GM21381 (cell line): ENCODE data around the gene FUOM.

Source experiments
- ATAC-seq: cut with Tn5 transposase; IDR thresholded peaks from one replicate; pipeline ENCODE4 v1.9.1; 2021; ENCODE audit warnings: mild to moderate bottlenecking, moderate library complexity; ENCODE audit not compliant: unreplicated experiment

FUOM gene

DNA sequence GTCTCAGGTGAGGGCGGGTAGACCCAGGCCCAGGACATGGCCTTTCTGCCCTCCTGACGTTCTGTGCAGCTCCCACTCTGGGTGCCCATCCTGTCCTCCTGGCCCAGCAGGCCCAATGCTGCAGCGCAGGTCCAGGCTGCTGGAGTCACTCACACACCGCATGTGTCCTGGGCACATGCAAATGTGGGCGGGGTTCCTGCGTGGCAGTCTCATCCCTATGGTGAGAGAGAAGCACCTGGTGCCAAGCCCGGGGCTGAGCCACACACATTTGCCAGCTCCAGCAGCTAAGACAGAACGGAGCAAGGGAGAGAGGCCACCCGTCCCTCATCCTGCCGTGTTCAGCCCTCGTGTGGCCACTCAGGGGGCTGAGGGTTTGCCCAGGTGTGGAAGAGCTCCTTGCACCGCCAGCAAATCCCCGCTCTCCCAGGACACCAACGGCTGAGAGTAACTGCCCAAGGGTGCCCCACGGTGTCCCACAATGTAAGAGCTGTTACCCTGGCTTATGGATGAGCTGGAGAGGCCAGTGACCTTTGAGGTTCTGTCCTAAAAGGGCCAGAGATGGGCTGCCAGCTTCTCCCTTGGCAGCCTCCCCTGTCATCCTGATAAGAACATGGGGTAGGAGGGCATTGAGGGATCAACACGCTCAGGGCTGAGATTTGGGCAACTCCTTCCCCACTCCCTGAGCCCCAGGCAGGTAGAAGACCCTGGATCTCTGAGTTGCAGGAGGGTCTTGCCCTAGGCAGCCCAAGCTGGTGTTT is 4.4 kb downstream of the FUOM start:
- ATAC-seq: no peak

DNA sequence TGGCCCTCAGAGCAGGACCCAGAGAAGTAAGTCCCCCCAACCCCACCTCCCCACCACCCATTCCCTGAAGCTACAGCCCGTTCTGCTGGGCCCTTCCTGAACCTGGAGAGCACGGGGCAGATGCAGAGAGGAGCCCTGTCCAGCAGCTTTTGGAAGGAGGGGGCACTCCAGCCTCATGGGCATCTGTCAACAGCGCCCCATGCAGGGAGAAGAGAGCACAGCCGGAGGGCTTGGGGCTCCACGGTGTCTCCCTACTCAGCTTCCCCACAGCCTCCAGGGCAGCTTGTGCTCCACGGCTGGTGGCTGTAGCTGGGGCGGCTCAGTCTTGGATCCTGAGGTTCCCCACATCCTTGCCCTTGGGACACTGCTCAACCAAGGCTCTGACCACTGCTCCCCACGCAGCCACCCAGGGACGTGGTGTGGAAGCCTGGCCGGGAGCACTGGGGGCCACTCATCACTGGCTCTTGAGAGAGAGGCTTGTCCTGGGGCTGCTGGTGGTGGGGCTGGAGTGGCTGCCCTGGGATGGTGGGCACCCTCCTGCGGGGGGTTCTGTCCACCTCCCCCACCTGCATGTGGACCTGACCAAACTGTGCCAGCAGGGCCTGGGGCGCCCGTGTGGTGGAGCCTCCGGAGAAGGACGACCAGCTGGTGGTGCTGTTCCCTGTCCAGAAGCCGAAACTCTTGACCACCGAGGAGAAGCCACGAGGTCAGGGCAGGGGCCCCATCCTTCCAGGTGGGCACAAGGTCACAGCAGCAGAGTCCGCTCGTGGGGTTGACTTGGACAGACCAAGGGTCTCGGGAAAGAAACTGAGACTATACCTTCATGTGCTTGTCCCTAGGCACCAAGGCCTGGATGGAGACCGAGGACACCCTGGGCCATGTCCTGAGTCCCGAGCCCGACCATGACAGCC is 6.2 kb downstream of the FUOM start:
- no peak for ATAC-seq

DNA sequence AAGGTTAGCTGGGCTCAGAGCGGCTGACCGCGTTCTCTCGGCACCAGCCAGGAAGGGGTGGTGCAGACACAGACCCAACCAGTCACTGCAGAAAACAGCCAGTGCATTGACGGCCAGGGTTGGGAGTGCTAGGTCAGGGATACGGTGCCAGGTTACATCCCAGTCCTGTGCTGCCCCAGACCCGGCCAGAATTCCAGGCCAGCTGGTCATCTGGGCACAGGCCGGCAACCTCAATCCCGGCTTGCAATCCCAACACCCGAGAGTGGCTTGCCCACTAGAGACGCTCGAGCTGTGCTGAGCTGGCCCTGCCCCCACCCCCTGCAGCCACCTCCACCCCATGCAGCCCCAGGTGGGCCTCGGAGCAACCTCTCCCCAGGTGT is 6.9 kb downstream of the FUOM start:
- no peak for ATAC-seq

DNA sequence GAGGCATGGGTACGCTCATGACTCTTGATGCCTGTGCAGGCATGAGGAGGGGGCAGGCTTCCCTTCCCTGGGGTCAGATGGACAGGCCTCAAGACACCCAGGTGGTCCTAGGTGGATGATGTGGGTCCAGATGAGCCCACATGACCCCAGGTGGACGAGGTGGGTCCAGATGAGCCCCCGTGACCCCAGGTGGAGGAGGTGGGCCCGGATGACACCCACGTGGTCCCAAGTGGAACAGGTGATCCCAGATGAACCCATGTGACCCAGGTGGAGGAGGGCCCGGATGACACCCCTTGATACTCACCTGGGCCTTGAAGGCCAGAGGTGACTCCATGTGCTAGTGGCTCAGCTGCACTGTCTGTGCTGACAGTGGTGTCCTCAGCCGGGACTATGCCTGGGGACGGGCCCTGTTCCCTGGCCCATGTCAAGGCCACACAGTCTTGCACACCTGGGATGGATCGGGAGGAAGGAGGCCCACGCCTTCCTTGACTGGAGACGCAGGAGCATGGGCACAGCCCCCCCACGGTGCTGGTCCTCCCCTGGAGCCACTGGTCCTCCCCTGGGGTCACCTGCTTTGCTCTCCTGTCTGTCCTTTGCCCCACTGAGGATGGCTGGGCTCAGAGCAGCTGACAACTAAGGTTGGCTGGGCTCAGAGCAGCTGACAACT is 7.4 kb downstream of the FUOM start:
- ATAC-seq: no peak

DNA sequence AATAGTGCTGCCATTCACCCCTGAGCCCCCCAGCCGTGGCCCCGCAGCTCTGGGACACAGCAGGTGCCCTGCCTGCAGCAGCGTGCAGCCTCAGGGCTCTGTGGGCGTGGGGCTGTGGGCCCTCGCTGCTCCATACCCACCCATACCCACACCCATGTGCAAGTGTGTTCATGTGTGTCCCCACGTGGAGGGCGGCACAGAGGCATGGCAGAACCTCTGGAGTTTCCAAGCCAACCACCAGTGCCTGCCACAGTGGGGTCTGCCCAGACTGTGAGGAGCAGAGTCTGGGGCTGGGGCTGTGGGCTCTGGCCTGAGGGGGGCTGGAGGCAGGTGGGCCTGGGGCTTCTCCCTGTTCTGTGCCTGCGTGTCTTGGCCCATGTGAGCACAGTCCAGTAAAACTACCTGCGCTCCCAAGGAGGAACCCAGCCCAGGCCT is 8.2 kb downstream of the FUOM start:
- no peak for ATAC-seq

DNA sequence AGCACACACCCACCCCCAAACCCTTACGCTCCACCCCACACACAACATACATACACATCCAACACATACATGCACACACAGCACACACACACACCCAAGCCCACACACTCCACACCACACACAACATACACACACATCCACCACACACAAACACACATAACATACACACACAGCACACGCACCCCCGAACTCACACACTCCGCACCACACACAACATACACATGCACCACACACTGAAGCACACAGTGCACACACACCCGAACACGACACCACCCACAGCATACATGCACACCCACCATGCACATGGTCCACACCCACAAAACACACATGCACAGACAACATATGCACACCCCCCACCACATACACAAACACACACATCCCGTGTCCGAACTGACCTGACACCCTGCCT is 8.7 kb downstream of the FUOM start:
- no peak for ATAC-seq

DNA sequence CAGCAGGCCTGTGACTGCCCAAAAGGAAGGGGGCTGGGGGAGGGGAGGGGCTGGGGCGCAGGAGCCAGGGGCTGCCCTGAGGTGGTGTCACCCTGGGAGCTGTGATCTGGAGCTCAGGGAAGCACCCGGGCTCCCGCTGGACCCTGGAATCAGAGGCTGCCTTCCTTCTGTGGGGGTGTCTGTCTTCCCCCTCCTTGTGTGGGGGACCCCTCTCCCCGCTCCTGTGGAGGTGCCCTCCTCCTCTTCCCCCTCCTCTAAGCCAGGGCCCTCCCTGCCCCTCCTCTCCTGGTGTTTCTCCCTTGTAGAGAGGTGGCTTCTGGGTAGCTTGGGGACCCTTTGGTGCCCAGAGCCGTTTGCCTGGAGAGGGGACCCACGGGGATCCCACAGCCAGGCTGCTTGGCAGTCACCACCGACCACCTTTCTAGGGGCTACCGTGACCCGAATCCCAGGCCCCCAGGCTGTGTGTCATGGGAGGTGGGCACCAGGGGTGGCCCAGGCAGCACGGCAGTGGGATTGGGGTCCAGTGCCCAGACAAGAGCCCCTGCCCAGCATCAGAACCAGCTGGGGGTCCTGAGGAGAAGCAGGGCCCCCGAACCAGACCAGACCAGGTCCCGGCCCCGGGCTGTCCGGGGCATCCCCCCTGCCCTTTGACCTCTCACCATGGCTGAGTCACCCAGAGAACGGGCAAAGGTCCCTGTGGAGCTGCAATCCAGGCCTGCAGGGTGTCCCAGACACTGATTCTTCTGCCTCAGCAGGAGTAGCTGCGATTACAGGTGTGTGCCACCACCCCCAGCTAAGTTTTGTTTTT is 9.9 kb downstream of the FUOM start:
- ATAC-seq: no peak

DNA sequence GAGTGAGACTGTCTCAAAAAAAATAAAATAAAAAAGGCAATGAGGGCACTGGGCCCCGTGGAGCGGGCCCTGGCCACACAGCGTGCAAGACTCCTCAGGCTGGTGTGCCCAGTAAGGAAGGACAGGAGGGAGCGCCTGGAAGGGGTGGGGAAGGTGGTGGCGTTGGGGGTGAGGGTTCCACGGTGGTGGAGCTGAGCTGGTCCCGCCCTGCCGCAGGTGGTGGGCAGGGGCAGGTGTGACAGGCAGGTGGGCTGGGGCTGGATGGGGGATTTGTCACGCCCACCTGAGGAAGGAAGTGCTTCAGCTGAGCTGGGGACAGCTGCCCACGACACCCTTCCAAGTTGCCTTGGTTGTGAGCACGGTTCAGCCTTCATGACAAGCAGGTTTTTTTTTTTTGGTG is 11.4 kb downstream of the FUOM start:
- ATAC-seq: no peak

DNA sequence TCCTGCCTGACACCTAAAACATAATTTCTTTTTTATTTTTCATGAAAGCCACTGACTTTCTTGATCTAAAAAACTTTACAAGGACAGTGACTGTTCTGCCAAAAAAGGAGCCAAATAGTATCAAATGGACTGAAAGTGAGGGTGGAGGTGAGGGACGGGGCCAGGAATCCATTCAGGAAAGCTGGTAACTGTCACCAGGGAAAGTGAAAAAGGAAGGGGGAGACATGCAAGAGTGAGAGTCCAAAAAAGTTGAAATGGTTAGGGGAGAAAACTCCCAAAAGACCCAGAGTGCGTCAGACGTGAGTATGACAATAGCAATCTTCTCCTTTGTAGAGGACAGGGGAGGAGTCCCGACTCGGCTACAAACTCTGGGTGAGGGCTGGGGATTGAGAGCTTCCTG is 13.6 kb downstream of the FUOM start:
- ATAC-seq: no peak

DNA sequence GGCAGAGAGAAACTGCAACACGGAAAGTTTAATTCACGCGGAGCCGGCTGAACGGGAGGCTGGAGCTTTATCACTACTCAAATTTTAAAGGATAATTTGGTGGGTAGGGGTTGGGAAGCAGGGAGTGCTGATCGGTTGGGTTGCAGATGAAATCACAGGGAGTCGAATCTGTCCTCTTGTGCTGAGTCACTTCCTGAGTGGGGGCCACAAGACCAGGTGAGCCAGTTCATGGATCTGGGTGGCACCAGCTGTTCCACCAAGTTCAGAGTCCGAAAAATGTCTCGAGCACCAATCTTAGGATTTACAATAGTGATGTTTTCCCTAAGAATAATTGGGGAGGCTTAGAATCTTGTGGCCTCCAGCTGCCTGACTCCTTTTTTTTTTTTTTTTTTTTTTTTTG is 14.3 kb downstream of the FUOM start:
- ATAC-seq: no peak

DNA sequence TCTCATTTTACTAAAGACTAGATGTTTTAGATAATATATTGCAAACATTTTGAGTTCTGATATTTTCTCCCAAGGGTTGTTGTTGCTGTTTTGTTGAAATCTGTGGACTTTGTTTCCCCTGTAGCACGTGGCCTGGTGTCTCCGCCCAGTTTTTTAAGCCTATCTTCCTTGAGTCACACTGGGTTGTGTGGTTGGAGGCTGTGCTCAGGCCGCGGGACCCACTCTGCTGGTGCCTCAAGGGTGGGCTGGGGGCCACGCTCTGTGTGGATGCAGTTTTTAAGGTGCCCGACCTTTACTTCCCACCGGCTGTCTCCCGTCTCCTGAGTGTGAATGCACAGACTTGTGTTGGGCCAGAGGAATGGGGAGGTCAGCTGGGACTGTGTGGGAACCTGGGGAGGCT is 14.9 kb downstream of the FUOM start:
- ATAC-seq: no peak

DNA sequence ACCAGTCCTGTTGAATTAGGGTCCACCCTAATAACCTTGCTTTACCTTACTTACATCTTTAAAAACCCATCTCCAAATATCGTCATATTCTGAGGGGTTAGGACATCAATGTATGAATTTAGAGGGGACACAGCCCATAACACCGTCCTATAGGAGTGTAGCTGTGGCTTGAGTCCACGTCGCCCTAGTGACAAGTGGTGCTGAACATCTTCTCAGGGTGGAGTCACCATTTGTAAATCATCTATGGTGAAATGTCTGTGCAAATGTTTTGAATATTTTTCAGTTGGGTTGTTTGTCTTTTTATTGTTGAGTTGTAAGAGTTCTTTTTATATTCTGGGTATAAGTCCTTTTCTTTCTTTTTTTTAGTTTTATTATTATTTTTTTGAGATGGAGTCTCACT is 15.8 kb downstream of the FUOM start:
- ATAC-seq: no peak

DNA sequence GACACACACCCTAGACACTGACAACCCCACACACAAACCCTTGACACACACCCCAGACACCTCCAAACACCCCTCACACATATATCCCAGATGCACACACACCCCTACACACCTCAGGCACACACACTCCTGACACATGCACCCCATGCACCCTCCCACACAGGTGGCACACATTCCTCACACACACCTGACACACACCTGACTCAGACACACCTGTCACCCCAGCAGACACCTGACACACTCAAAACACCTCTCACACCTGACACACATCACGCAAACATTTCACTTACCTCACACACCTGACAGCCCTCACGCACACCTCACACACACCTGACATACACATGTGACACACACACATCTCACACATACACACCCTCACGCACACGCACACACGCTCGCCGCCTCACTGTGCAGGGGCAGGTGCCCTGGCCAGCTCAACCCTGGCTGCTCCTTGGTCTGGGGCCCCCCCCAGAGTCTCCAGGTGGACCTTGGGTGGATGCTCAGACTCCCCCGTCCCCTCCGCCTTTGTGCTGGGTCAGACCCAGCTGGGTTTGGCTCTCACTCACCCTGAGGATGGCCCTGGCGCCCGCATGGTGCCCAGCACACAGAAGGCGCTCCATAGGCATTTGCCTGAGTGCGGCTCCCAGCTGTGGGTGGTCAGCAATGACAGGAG is 18.0 kb downstream of the FUOM start:
- ATAC-seq: no peak

DNA sequence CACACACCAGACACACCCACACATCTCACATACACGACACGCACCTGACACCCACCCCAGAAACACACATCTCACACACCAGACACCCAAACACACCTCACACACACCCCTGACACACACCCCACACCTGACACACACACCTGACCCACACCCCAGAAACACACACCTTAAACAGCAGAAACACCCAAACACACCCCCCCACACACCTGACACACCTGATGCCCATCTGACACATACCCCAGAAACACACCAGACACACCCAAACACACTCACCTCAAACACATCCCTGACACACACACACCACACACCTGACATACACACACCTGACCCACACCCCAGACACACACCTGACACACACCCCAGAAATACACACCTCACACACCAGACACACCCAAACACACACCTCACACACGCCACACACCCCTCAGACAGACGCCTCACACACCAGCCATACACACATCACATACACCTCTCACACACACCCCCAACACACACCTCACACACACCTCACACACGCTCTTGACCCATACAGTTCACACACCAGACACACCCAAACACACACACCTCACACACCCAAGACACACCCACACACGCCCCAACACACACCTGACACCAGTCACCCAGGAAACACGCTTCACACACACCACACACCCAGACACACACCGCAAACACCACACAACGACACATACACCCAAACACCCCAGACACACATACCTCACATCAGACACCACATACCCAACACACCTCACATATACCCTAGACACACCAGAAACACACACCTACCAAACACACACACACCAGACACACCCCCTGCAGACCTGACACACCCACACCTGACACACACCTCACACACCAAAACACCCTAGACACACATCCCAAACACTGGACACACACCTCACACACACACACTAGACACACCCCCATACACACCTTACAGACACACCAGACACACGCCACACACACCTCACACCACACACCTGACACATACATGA is 19.4 kb downstream of the FUOM start:
- ATAC-seq: no peak

DNA sequence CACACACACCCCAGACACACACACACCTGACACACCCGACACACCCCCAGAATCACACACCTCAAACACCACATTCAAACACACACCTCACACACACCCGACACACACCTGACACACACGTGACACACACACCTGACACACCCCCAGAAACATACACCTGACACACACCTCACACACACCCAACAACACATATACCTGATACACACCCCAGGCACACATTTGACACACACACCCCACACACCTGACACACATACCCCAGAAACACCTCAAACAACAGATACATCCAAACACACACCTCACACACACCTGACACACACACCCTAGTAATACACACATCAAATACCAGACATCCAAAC is 20.5 kb downstream of the FUOM start:
- no peak for ATAC-seq

DNA sequence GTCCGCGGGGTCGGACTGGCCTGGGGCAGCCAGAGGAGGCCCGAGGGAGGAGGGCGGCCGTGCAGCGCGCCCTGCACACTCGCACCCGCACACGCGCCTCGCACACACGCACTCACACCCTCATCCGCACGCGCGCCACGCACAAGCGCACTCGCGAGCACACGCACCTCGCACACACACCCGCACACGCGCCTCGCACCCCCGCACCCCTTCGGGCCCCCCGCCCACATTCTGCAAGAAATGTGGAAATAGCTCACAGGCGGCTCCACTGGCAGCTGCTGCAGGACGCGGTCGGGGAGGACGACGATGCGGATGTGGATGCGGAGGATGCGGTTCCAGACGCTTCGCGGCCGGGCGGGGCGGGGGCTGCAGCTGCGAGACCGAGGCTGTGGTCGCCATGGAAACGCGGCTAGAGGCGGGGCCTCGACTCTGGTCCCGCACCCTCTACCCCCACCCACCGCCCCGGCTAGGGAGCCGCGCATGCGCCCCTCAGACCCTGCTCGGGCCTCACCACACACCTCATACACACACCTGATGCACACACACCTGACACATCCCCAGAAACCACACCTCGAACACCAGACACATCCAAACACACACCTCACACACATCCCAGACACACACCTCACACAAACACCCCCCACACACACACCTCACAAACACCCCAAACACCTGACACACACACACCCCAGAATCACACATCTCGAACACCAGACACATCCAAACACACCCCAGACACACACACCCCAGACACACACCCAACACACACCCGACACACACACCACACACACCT is 21.0 kb downstream of the FUOM start, which contains the start of gene CALY:
CALY (minus strand) TSS at position 320 of the 793 bp plus-strand sequence. CDS start 7,907 bp downstream, outside the sequence.
- no peak for ATAC-seq

DNA sequence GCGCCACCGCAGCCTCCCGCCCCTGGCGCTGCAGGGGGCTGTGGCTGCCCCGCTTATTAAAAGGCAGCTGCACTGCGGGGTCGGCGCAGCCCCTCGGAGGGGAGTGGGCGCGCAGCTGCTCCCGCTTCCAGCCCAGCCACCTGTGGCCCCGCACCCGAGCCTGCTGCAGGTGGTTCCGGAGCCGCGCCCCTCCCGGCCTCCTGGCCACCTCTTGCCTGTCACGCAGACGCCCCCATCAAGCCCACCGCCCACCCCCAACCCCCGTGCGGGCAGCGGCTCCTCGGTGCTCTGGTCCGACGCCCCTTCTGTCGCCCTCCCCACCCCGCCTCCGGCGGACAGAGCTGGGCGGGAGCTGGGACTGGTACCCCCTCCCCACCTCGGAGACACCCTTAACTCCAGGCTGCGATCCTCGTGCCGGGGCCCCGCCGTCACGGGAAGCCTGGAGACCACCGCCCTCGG is 21.7 kb downstream of the FUOM start:
- ATAC-seq: no peak
